Fibroblast of villous mesenchyme (primary cell): ENCODE data around the gene YWHAG. TPM values are rescaled to one million over a fixed set of nuclear protein-coding genes. Genes with fewer than 3 reads are reported as not detected.
A peak's percentile ranks its signal among the peaks of the same experiment; 100 is the strongest.
"Not testable (repeated sequence)": the region's sequence is repeated elsewhere in the genome, so short reads cannot be mapped to it uniquely, and the experiment has no call there.

Experiments used
- DNase-seq: peaks from one replicate; pipeline ENCODE4 v3.0.0-alpha.2; 2010; ENCODE audit warnings: low read depth
- H3K4me3 ChIP-seq: 2 replicates; pipeline ENCODE4 v1.5.1; 2011; ENCODE audit warnings: low read depth, mild to moderate bottlenecking, low read length
- total RNA-seq: library from RNA; depleted of rRNA; stranded (reverse); fragments of >200 nt; gene quantifications from 2 replicates; pipeline ENCODE4 v1.2.3, GENCODE V29; 2012
- TF ChIP-seq, protein P1 (sequence below): IDR thresholded peaks from 2 replicates; pipeline ENCODE4 v1.5.1; 2012; ENCODE audit warnings: low read depth, mild to moderate bottlenecking, low read length; ENCODE audit not compliant: insufficient read depth

YWHAG gene
- total RNA-seq, 1 donor = 141 TPM

- no peak overlapping the region for H3K4me3 ChIP-seq
- TF ChIP-seq, protein P1, sequence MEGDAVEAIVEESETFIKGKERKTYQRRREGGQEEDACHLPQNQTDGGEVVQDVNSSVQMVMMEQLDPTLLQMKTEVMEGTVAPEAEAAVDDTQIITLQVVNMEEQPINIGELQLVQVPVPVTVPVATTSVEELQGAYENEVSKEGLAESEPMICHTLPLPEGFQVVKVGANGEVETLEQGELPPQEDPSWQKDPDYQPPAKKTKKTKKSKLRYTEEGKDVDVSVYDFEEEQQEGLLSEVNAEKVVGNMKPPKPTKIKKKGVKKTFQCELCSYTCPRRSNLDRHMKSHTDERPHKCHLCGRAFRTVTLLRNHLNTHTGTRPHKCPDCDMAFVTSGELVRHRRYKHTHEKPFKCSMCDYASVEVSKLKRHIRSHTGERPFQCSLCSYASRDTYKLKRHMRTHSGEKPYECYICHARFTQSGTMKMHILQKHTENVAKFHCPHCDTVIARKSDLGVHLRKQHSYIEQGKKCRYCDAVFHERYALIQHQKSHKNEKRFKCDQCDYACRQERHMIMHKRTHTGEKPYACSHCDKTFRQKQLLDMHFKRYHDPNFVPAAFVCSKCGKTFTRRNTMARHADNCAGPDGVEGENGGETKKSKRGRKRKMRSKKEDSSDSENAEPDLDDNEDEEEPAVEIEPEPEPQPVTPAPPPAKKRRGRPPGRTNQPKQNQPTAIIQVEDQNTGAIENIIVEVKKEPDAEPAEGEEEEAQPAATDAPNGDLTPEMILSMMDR = peak; percentile 100
- peak; percentile 93 for DNase-seq
These were observed 44.6 kb downstream of the YWHAG start for GRCh38 chr7:76314042-76314721.

GRCh38 chr7:76311838-76312237, 47.0 kb downstream of the YWHAG start:
- not testable (repeated sequence) for DNase-seq, H3K4me3 ChIP-seq

GRCh38 chr7:76310102-76310957, 48.5 kb downstream of the YWHAG start:
- TF ChIP-seq, protein P1 = no peak
- no peak for DNase-seq
- no peak overlapping the region for H3K4me3 ChIP-seq

- not testable (repeated sequence) for DNase-seq, H3K4me3 ChIP-seq
These were observed 49.3 kb downstream of the YWHAG start for GRCh38 chr7:76309341-76310101.

- H3K4me3 ChIP-seq, DNase-seq: not testable (repeated sequence)
These were observed 49.9 kb downstream of the YWHAG start for GRCh38 chr7:76308874-76309273.

GRCh38 chr7:76304888-76305375, 53.9 kb downstream of the YWHAG start:
- H3K4me3 ChIP-seq = no peak overlapping the region
- TF ChIP-seq, protein P1 = no peak
- no peak for DNase-seq

- TF ChIP-seq, protein P1 = no peak
- H3K4me3 ChIP-seq = peak overlapping the region; percentile 96
- peak; percentile 97 for DNase-seq
These were observed 55.3 kb downstream of the YWHAG start for GRCh38 chr7:76303202-76304147.
